ENCODE results near the gene PLEKHG7.

PLEKHG7 gene

GRCh38 chr12:92784356-92784755, 81.6 kb downstream of the PLEKHG7 start:
- ATAC-seq: peak; percentile 18; the same call in 1 of the 3 replicates
- TF ChIP-seq RARB (CRISPR knock-in tag; IDR thresholded peaks at IDR 0.05) (no peak), ZFP30 (CRISPR knock-in tag; IDR thresholded peaks at IDR 0.05) (no peak), PPARA (CRISPR knock-in tag; IDR thresholded peaks at IDR 0.05; ENCODE audit: borderline replicate concordance) (no peak), BACH2 (CRISPR knock-in tag; IDR thresholded peaks at IDR 0.05; ENCODE audit: borderline replicate concordance) (no peak), ZNF70 (CRISPR knock-in tag; IDR thresholded peaks at IDR 0.05) (no peak), CREB5 (CRISPR knock-in tag; IDR thresholded peaks at IDR 0.05; ENCODE audit: low read depth) (no peak), ARNTL (CRISPR knock-in tag; IDR thresholded peaks at IDR 0.05; ENCODE audit: borderline replicate concordance, low read depth) (no peak), OSR1 (CRISPR knock-in tag; IDR thresholded peaks at IDR 0.05) (no peak), ZFP3 (CRISPR knock-in tag; IDR thresholded peaks at IDR 0.05) (no peak), ZNF8 (CRISPR knock-in tag; IDR thresholded peaks at IDR 0.05) (no peak), ESRRG (CRISPR knock-in tag; IDR thresholded peaks at IDR 0.05) (no peak)

- TF ChIP-seq ZFP30 (CRISPR knock-in tag; IDR thresholded peaks at IDR 0.05) (no peak), ZNF8 (CRISPR knock-in tag; IDR thresholded peaks at IDR 0.05) (no peak), ZNF565 (CRISPR knock-in tag; conservative IDR thresholded peaks at IDR 0.05; ENCODE audit: low read depth) (no peak), SNAI2 (CRISPR knock-in tag; IDR thresholded peaks at IDR 0.05) (no peak), ZFP3 (CRISPR knock-in tag; IDR thresholded peaks at IDR 0.05) (no peak), TCF4 (CRISPR knock-in tag; IDR thresholded peaks at IDR 0.05; ENCODE audit: borderline replicate concordance) (no peak), GLIS3 (CRISPR knock-in tag; IDR thresholded peaks at IDR 0.05) (no peak), ISL1 (CRISPR knock-in tag; IDR thresholded peaks at IDR 0.05) (no peak), CSRNP3 (CRISPR knock-in tag; IDR thresholded peaks at IDR 0.05) (no peak), ZNF70 (CRISPR knock-in tag; IDR thresholded peaks at IDR 0.05) (no peak), PPARA (CRISPR knock-in tag; IDR thresholded peaks at IDR 0.05; ENCODE audit: borderline replicate concordance) (no peak), ARNTL (CRISPR knock-in tag; IDR thresholded peaks at IDR 0.05; ENCODE audit: borderline replicate concordance, low read depth) (no peak), ESRRG (CRISPR knock-in tag; IDR thresholded peaks at IDR 0.05) (no peak), RARB (CRISPR knock-in tag; IDR thresholded peaks at IDR 0.05) (no peak), TOX (CRISPR knock-in tag; IDR thresholded peaks at IDR 0.05; ENCODE audit: borderline replicate concordance) (no peak), OSR1 (CRISPR knock-in tag; IDR thresholded peaks at IDR 0.05) (no peak), CSDC2 (CRISPR knock-in tag; IDR thresholded peaks at IDR 0.05) (no peak), POU6F1 (CRISPR knock-in tag; IDR thresholded peaks at IDR 0.05; ENCODE audit: borderline replicate concordance, low read depth) (no peak), BACH2 (CRISPR knock-in tag; IDR thresholded peaks at IDR 0.05; ENCODE audit: borderline replicate concordance) (no peak), PATZ1 (CRISPR knock-in tag; IDR thresholded peaks at IDR 0.05; ENCODE audit: borderline replicate concordance) (no peak)
- peak; percentile 99 for ATAC-seq
Observed at GRCh38 chr12:92784797-92785562, 82.2 kb downstream of the PLEKHG7 start.

- TF ChIP-seq GLIS3 (CRISPR knock-in tag; IDR thresholded peaks at IDR 0.05): no peak
- TF ChIP-seq POU6F1 (CRISPR knock-in tag; IDR thresholded peaks at IDR 0.05; ENCODE audit: borderline replicate concordance, low read depth): no peak
- no peak for TF ChIP-seq ZNF565 (CRISPR knock-in tag; conservative IDR thresholded peaks at IDR 0.05; ENCODE audit: low read depth)
- TF ChIP-seq CSRNP3 (CRISPR knock-in tag; IDR thresholded peaks at IDR 0.05): no peak
- no peak for TF ChIP-seq RARB (CRISPR knock-in tag; IDR thresholded peaks at IDR 0.05)
- TF ChIP-seq PPARA (CRISPR knock-in tag; IDR thresholded peaks at IDR 0.05; ENCODE audit: borderline replicate concordance): no peak
- TF ChIP-seq ESRRG (CRISPR knock-in tag; IDR thresholded peaks at IDR 0.05): no peak
- no peak for TF ChIP-seq BACH2 (CRISPR knock-in tag; IDR thresholded peaks at IDR 0.05; ENCODE audit: borderline replicate concordance)
- TF ChIP-seq CSDC2 (CRISPR knock-in tag; IDR thresholded peaks at IDR 0.05): no peak
- TF ChIP-seq ZFP3 (CRISPR knock-in tag; IDR thresholded peaks at IDR 0.05): no peak
- TF ChIP-seq ZNF70 (CRISPR knock-in tag; IDR thresholded peaks at IDR 0.05): no peak
- TF ChIP-seq TCF4 (CRISPR knock-in tag; IDR thresholded peaks at IDR 0.05; ENCODE audit: borderline replicate concordance): no peak
- TF ChIP-seq CREB5 (CRISPR knock-in tag; IDR thresholded peaks at IDR 0.05; ENCODE audit: low read depth): no peak
- no peak for TF ChIP-seq ARNTL (CRISPR knock-in tag; IDR thresholded peaks at IDR 0.05; ENCODE audit: borderline replicate concordance, low read depth)
- no peak for TF ChIP-seq ISL1 (CRISPR knock-in tag; IDR thresholded peaks at IDR 0.05)
- TF ChIP-seq TOX (CRISPR knock-in tag; IDR thresholded peaks at IDR 0.05; ENCODE audit: borderline replicate concordance): no peak
- TF ChIP-seq ZNF8 (CRISPR knock-in tag; IDR thresholded peaks at IDR 0.05): no peak
- peak; percentile 41; the same call in 2 of the 3 replicates for ATAC-seq
Observed at GRCh38 chr12:92785563-92785950, 82.8 kb downstream of the PLEKHG7 start.
